Activated CD4-positive, alpha-beta T cell treated with anti-CD3 and anti-CD28 coated beads, Interleukin-2, amount 10 ng/mL, durations not matched to agents 7 days and 5 days (primary cell): ENCODE results near the gene GLS. TPM values are rescaled to one million over a fixed set of nuclear protein-coding genes. Genes with fewer than 3 reads are reported as not detected.
"Not testable (repeated sequence)": the region's sequence is repeated elsewhere in the genome, so short reads cannot be mapped to it uniquely, and the experiment has no call there.

ENCODE experiments used
- CTCF ChIA-PET: fragments of 350-600 bp; sonication (Branson Sonifier 250); formaldehyde crosslinking; loops from one replicate; lab custom pipeline; 2021; ENCODE audit warnings: antibody characterized with exemption; lab: Charles Lee
- POLR2A ChIA-PET: fragments of 350-600 bp; sonication (Branson Sonifier 250); formaldehyde crosslinking; loops from one replicate; lab custom pipeline; 2021; ENCODE audit warnings: antibody characterized with exemption; lab: Charles Lee
- DNase-seq: peaks from one replicate; pipeline ENCODE4 v3.0.0-alpha.2; 2020
- H3K27ac Mint-ChIP-seq: one replicate; pipeline ENCODE4 v1.8.0; 2021; ENCODE audit warnings: mild to moderate bottlenecking, moderate library complexity, mixed read lengths
- H3K27me3 Mint-ChIP-seq: one replicate; pipeline ENCODE4 v1.8.0; 2021; ENCODE audit warnings: mixed read lengths
- H3K36me3 Mint-ChIP-seq: one replicate; pipeline ENCODE4 v1.8.0; 2021; ENCODE audit warnings: low read depth, mixed read lengths
- H3K4me1 Mint-ChIP-seq: one replicate; pipeline ENCODE4 v1.8.0; 2021; ENCODE audit warnings: mixed read lengths
- H3K4me3 Mint-ChIP-seq: one replicate; pipeline ENCODE4 v1.8.0; 2021; ENCODE audit warnings: mild to moderate bottlenecking, moderate library complexity, mixed read lengths
- H3K9me3 Mint-ChIP-seq: one replicate; pipeline ENCODE4 v1.8.0; 2021; ENCODE audit warnings: mixed read lengths
- total RNA-seq, 2 experiments: library from RNA; stranded (reverse); gene quantifications; one replicate each; pipeline ENCODE4 v1.2.3, GENCODE V29; 2021

Gene GLS
- total RNA-seq, 2 experiments from 2014 or later, result 142 to 155 TPM

DNA sequence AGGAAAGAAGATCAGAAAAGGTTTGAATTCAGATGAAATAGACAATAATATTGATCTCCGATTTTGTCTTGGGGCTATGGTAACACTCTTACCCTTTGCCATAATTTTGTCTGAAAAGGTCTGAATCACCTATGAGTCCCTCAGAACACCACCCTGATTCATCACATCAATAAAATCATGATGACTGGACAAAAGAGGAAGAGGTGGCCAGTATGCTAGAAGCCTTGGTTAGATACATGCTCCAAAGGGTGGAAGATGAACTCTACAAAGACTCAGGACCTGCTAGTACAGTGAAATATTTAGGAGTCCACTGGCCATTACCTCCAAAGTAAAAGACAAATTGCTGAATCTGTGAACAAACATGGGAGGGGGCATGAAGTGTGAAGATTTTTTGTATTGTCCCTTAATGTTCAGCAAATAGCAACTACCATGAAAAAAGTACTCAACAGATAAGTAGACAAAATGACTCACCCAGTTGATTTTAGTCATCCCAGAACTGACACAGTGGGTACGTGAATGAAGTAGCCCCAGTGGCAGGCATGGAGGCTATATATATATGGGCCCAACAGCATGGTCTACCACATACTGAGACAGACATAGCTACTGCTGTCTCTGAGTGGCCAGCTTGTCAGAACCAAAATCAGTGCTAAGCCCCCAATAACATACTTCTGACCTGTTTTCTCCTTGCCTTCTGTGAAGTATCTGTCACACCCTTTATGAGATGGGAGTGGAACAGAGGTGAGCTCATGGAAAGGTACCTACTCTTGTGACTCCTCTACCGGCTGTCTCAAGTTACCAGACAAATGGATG lies 36.5 kb upstream of the GLS start:
- no peak for DNase-seq
- Mint-ChIP-seq H3K27me3 (no peaks in the 10 kb centered on the region), H3K4me1 (peaks cover 10% of the 10 kb centered on the region), H3K27ac (no peak overlapping the region), H3K36me3 (no peaks in the 10 kb centered on the region), H3K9me3 (no peaks in the 10 kb centered on the region), H3K4me3 (no peak overlapping the region)
- CTCF ChIA-PET, result interaction anchor here (0.7 kb wide), 1 partner anchor 32 kb away, joined by 3 read pairs; no protein-coding TSS in a partner anchor
- POLR2A ChIA-PET, result interaction anchor here (0.6 kb wide), 1 partner anchor 1159 kb away, joined by 3 read pairs; no protein-coding TSS in a partner anchor

DNA sequence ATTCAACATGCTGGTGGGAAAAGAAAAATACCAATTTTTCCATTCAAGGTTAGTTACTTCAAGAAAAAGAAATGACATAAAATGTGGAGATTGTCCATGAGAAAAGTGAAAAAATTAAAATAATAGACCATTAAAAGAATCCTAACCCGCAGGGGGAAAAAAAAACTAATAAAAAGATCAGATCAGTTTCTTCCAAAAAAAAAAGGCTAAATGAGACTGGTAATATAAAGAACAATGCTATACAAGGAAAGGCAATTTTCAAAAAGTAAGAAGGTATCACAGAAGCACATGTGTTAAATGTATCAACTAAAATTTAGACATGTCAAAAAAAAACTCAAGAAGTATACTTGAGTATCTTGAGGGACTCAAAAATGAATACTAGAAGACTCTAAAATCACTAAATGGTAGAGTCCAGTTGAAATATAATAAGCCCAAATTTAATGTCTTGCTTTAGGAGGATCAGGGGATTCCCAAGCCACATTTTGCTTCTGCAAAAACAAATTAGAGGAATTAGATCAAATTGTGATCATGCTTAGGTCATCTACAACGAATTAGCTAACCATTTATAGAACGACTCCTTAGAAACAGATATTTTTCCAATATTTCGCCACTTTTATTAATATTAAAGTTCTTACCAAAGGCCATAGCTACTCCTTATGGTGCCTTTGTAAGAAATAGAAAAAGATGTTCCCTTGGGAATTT lies 35.8 kb upstream of the GLS start:
- DNase-seq, result no peak
- POLR2A ChIA-PET, result interaction anchor here (0.6 kb wide), 1 partner anchor 1160 kb away, joined by 3 read pairs; no protein-coding TSS in a partner anchor
- no peak overlapping the region for H3K27ac Mint-ChIP-seq
- H3K4me3 Mint-ChIP-seq, result no peak overlapping the region
- CTCF ChIA-PET, result interaction anchor here (0.7 kb wide), 1 partner anchor 33 kb away, joined by 3 read pairs; no protein-coding TSS in a partner anchor
- H3K9me3 Mint-ChIP-seq, result no peaks in the 10 kb centered on the region
- H3K36me3 Mint-ChIP-seq, result no peaks in the 10 kb centered on the region
- H3K27me3 Mint-ChIP-seq, result no peaks in the 10 kb centered on the region
- H3K4me1 Mint-ChIP-seq, result peaks cover 10% of the 10 kb centered on the region

DNA sequence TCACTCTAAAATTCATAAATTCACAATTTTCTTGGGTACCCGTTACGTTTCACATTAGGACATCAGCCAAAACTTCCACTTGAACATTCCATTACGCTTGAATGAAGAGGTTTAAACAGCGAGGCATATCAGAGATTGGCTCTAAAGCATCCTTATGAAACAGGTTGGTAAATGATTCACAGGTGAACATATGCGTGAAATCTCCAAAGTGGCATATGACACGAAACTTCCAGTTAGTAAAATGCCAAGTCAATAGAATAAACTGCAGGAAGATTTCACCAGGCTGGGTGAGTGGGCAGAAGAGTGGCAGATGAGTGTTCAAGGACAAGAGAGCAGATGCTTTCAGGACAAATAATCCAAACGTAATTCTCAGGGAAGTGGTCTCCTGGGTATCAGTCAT lies 33.9 kb upstream of the GLS start:
- H3K27me3 Mint-ChIP-seq, result no peaks in the 10 kb centered on the region
- CTCF ChIA-PET, result no interaction called here
- DNase-seq, result no peak

DNA sequence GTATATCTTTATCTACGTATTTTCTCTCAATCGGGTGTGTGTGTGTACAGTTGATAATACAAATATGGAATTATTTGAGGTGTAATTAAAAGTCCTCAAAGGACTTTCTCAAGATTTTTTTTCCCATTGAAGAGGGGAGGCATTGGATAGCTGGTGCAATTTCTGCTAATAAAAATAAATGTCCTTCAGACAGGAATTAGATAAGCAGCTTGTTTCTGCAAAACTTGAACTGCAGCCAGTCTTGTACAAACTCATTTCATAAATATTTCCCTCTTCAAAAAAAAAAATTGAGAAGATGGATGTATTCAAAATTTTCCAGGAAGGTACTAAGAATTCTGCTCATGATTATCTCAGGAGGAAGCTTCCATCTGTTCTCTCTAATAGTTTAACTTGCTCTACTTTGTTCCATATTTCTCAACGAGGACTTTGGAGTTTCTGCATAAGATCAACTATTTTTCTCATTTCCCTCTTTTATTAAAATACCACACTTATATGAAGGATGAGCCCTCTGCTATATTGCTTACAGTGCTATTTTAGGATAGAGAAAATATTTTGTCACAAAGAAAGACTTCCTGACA lies 33.0 kb upstream of the GLS start:
- Mint-ChIP-seq H3K27ac (no peak overlapping the region), H3K9me3 (no peaks in the 10 kb centered on the region), H3K4me3 (no peak overlapping the region), H3K36me3 (no peaks in the 10 kb centered on the region), H3K27me3 (no peaks in the 10 kb centered on the region), H3K4me1 (peaks cover 10% of the 10 kb centered on the region)
- POLR2A ChIA-PET, result no interaction called here
- no peak for DNase-seq
- CTCF ChIA-PET, result interaction anchor here (0.7 to 0.9 kb wide), 2 partner anchors 43 to 45 kb away, joined by 3 read pairs; no protein-coding TSS in a partner anchor

More for the DNA sequence above, 33.9 kb upstream of the GLS start:
- Mint-ChIP-seq H3K36me3 (no peaks in the 10 kb centered on the region), H3K27ac (no peak overlapping the region), H3K4me3 (no peak overlapping the region), H3K4me1 (peaks cover 10% of the 10 kb centered on the region), H3K9me3 (no peaks in the 10 kb centered on the region)
- POLR2A ChIA-PET, result no interaction called here

DNA sequence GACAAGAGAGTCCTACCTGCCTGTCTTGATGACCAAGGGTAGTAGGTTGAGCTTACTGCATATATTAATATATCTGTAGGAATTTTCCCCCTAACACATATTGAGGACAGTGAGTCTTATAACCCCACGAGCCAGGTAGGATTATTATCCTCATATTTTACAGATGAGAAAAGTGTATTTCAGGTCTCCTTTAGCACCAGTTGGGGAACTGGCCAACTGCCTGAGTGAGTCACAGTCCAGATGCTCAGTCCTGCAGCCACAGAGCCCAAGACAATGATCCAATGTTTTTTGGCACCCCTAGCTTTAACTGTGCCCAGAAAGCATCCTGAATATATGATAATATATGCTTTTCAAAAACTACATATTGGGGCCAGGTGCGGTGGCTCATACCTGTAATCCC lies 30.8 kb upstream of the GLS start:
- POLR2A ChIA-PET, result no interaction called here
- Mint-ChIP-seq H3K36me3 (no peaks in the 10 kb centered on the region), H3K27me3 (no peaks in the 10 kb centered on the region)

DNA sequence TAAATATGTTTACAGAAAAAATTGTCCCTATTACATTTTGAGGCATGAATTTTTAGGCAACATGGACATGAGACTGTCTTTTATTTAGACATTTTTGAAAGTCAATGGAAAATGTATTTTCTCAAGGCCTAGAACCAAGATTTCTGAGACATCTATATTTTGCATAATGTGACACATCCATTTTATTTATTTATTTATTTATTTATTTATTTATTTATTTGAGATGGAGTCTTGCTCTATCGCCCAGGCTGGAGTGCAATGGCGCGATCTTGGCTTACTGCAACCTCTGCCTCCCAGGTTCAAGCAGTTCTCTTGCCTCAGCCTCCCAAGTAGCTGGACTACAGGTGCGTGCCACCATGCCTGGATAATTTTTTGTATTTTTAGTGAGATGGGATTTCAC lies 27.6 kb upstream of the GLS start:
- H3K27ac Mint-ChIP-seq, H3K4me3 Mint-ChIP-seq, H3K9me3 Mint-ChIP-seq, H3K36me3 Mint-ChIP-seq, H3K27me3 Mint-ChIP-seq, DNase-seq, H3K4me1 Mint-ChIP-seq, POLR2A ChIA-PET: not testable (repeated sequence)
- CTCF ChIA-PET, result interaction anchor here (1.2 to 1.4 kb wide), 3 partner anchors 10 to 112 kb away, joined by 3 to 4 read pairs (median 3); no protein-coding TSS in a partner anchor

More for the DNA sequence above, 30.8 kb upstream of the GLS start:
- no peak overlapping the region for H3K4me3 Mint-ChIP-seq
- H3K9me3 Mint-ChIP-seq, result no peaks in the 10 kb centered on the region
- CTCF ChIA-PET, result interaction anchor here (0.7 to 2.6 kb wide), 9 partner anchors 8 to 109 kb away, joined by 3 to 9 read pairs (median 3); partner anchors contain the start of gene GLS
- DNase-seq, result no peak
- H3K27ac Mint-ChIP-seq, result no peak overlapping the region
- H3K4me1 Mint-ChIP-seq, result no peaks in the 10 kb centered on the region

DNA sequence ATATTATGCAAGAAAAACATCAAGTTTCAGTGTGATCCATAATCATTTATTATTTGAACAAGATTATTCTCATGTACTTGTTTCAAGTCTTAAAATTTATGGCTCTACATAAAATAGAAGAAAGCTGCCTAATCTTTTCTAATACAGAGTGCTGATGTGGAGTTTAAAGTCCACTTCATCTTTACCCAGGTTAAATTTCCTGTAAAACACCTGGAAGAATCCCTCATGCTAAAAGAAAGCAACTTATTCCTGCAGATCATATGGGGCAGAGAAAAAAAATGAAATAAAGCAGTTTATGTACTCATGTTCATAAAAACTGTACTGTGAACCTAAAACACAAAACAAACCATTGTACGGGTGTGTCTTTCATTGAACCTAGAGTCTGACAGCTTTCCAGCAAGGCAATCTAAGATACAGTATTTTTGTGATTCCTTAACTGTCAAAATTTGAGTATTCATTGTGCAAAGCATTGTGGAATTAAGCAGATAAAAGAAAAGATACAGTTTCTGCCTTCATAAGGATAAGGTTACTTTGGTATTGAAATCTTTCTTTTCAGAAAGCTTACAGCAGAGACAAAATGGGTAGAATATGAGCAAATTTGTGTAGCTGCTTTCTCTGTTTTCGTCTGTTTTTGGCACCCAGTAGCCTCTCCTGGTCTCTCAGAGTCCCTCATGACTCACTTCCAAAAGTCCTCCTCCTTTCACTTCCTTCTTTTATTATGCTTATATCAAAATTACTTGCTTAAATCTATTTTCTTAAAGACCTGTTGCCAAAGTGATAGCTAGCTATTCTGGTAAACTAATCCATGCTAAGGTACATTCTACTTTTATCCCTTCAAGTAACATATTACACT lies 26.9 kb upstream of the GLS start:
- H3K9me3 Mint-ChIP-seq, result peaks cover 3% of the 10 kb centered on the region
- POLR2A ChIA-PET, result no interaction called here
- H3K36me3 Mint-ChIP-seq, result no peaks in the 10 kb centered on the region
- DNase-seq, result no peak
- no peak overlapping the region for H3K27ac Mint-ChIP-seq
- no peak overlapping the region for H3K4me3 Mint-ChIP-seq
- no peaks in the 10 kb centered on the region for H3K27me3 Mint-ChIP-seq
- H3K4me1 Mint-ChIP-seq, result no peaks in the 10 kb centered on the region
- CTCF ChIA-PET, result interaction anchor here (1.2 to 1.4 kb wide), 3 partner anchors 9 to 111 kb away, joined by 3 to 4 read pairs (median 3); no protein-coding TSS in a partner anchor

DNA sequence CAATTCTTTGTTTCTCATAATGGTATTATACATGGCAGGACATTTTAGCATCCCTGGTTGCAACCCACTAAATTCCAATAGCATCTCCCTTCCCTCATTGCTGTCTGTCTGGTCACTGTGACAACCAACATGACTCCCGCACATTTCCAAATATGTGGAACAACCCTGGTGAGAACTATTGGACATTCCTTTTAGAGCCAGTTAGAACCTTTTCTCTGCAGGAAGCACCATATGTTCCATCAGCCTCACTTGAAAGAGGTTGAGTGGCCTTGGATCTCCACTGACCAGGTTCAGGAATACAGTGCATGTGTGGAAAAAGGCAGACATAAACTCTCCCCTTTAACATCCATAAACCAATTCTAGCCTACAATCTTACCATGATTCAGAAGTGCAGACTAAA lies 25.9 kb upstream of the GLS start:
- H3K4me3 Mint-ChIP-seq, result no peak overlapping the region
- no peaks in the 10 kb centered on the region for H3K36me3 Mint-ChIP-seq
- H3K27me3 Mint-ChIP-seq, result no peaks in the 10 kb centered on the region
- peaks cover 3% of the 10 kb centered on the region for H3K9me3 Mint-ChIP-seq
- CTCF ChIA-PET, result no interaction called here
- DNase-seq, result no peak
- POLR2A ChIA-PET, result no interaction called here
- H3K4me1 Mint-ChIP-seq, result no peaks in the 10 kb centered on the region
- no peak overlapping the region for H3K27ac Mint-ChIP-seq

DNA sequence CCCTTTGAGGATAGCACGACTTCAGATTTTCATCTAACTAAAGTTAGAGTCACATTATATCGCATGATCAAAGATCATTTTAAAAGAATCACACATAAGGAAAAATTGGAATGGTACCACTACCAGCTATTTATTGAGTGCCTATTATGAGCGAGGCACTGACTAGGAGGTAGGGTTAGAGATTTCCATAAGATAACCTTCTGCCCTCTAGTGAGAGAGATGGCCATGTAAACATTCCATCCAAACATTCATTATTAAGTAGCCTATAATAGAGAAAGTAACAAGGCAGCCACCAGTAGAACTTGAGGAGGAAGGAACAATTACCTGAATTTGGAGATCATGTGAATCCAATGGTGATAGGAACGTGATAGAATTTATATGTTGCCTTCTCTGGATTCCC lies 25.4 kb upstream of the GLS start:
- Mint-ChIP-seq H3K4me3 (no peak overlapping the region), H3K9me3 (peaks cover 6% of the 10 kb centered on the region), H3K36me3 (no peaks in the 10 kb centered on the region), H3K27me3 (no peaks in the 10 kb centered on the region), H3K27ac (no peak overlapping the region), H3K4me1 (no peaks in the 10 kb centered on the region)
- ChIA-PET POLR2A (no interaction called here), CTCF (no interaction called here)
- no peak for DNase-seq

DNA sequence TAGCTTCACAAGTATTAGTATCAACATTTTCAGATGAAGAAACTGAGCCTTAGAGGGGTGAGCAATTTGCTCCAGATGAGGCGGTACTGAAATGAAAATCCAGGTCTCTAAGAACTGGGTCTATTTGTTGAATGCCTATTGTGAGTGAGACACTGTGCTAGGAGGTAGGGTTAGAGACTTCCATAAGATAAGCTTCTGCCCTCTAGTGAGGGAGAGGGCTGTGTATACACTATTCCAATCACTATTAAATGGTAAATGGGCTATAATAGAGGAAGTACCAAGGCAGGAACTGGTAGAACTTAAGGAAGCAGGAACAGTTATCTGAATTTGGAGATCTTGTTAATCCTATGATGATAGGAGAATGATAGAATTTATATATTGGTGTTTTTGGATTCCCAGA lies 23.6 kb upstream of the GLS start:
- H3K4me3 Mint-ChIP-seq, result no peak overlapping the region
- POLR2A ChIA-PET, result no interaction called here
- CTCF ChIA-PET, result no interaction called here
- no peak for DNase-seq
- H3K9me3 Mint-ChIP-seq, result peaks cover 14% of the 10 kb centered on the region
- H3K36me3 Mint-ChIP-seq, result peaks cover 8% of the 10 kb centered on the region
- H3K27me3 Mint-ChIP-seq, result no peaks in the 10 kb centered on the region
- H3K4me1 Mint-ChIP-seq, result no peaks in the 10 kb centered on the region
- H3K27ac Mint-ChIP-seq, result no peak overlapping the region

DNA sequence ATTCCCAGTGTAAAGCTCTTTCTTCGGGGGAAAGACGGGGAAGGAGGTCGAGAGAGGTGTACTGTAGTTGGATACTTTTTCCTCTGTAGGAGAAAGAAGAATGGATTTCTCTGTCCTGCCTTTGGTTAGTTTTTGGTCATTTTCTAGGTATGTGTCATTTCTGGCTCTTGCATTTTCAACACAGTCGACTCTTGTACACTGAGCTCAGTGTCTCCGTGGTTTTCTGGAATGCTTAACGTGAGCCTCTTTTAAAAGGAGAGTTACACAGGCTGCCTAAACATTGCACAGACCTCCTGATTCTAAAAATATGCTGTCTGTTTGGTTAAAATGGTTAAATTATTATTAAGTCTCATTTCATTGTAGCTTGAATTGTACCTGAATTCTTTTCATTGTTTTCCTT lies 21.8 kb upstream of the GLS start:
- peaks cover 10% of the 10 kb centered on the region for H3K36me3 Mint-ChIP-seq
- ChIA-PET POLR2A (no interaction called here), CTCF (interaction anchor here (0.6 to 2.4 kb wide), 4 partner anchors 8 to 210 kb away, joined by 3 to 13 read pairs (median 4); partner anchors contain the start of gene NAB1)
- H3K4me3 Mint-ChIP-seq, result no peak overlapping the region
- DNase-seq, result no peak
- H3K27me3 Mint-ChIP-seq, result no peaks in the 10 kb centered on the region
- H3K9me3 Mint-ChIP-seq, result peaks cover 20% of the 10 kb centered on the region
- peaks cover 8% of the 10 kb centered on the region for H3K4me1 Mint-ChIP-seq
- no peak overlapping the region for H3K27ac Mint-ChIP-seq
